Thoracic aorta (tissue), 2 donors: Measurements from ENCODE around the gene PRKN. TPM values are rescaled to one million over a fixed set of nuclear protein-coding genes. Genes with fewer than 3 reads are reported as not detected.

Source experiments
- ATAC-seq: fragments of 150-250 bp; one replicate; pipeline ENCODE4 v1.8.0; 2017; ENCODE audit warnings: low read depth; ENCODE audit not compliant: insufficient number of reproducible peaks, low FRiP score
- DNase-seq: peaks from one replicate; pipeline ENCODE4 v3.0.0-alpha.2; 2020; ENCODE audit warnings: low spot score
- H3K27ac ChIP-seq, 2 donors: fragments of 200-600 bp; sonication (generic); 1 replicate in 1 of 2; 2 replicates in 1 of 2; pipeline ENCODE4 v1.5.1; 2016; ENCODE audit warnings: mild to moderate bottlenecking in 2 of 2, moderate library complexity in 2 of 2
- H3K27me3 ChIP-seq: fragments of 200-600 bp; sonication (generic); replicated peaks from 2 replicates; pipeline ENCODE4 v1.6.0; 2016; ENCODE audit warnings: mild to moderate bottlenecking; ENCODE audit not compliant: insufficient read depth
- H3K36me3 ChIP-seq: fragments of 200-600 bp; sonication (generic); one replicate; pipeline ENCODE4 v1.5.1; 2016
- H3K4me1 ChIP-seq, 2 donors: fragments of 200-600 bp; sonication (generic); 1 replicate in 1 of 2; 2 replicates in 1 of 2; pipeline versions ENCODE4 v1.5.1 to v1.6.0; 2016; ENCODE audit warnings: low read depth in 2 of 2, mild to moderate bottlenecking in 1 of 2; ENCODE audit not compliant: control insufficient read depth in 1 of 2
- H3K4me3 ChIP-seq: fragments of 200-600 bp; sonication (generic); 2 replicates; pipeline ENCODE4 v1.5.1; 2016; ENCODE audit warnings: mild to moderate bottlenecking
- H3K9me3 ChIP-seq: fragments of 200-600 bp; sonication (generic); 2 replicates; pipeline ENCODE4 v1.5.1; 2016
- total RNA-seq, 2 donors: library from RNA; depleted of rRNA; stranded (reverse); fragments of >200 nt; gene quantifications; one replicate each; pipeline versions ENCODE4 v1.1.0 to v1.2.3, GENCODE V29; 2016
- TF ChIP-seq, protein P1 (sequence below): fragments of 200-600 bp; sonication (generic); IDR thresholded peaks from one replicate; pipeline ENCODE4 v1.5.1; 2019; ENCODE audit warnings: antibody characterized with exemption

The PRKN gene
- total RNA-seq, 2 donors from 2014 or later: 10.4 to 23.8 TPM

DNA sequence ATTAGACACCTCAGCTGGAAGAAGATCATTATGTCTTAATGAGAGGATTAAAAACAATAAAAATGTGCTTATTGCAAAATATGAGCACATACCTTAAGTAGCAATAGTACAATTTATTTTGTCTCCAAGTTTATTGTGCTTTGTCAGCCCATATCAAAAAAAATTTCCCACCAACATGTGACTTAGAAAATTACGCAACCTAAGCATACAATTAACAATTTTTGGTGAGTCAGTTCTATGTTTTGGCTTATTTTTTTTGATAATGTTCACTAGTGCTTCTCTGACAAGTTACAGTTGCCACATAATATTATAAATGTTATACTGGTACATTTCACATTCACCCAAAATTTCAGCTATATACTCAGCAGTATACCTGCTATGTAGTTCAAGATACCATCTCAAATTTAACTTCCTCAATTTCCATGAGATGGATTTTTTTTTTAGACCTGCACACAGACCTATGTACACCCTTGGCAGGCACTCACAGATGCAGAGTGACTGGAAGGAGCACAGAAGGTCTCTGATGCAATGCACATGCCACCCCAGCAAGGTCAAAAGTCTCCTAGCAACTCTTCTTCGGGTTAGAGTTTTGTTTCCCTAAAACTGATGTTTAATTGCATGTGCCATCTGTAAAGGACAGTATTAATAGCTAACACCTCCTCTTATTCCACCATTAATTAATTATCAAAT is 112.4 kb downstream of the PRKN start:
- Histone ChIP-seq H3K27me3 (no peaks in the 10 kb centered on the region), H3K4me3 (no peak overlapping the region), H3K27ac (no peak overlapping the region), H3K9me3 (no peaks in the 10 kb centered on the region), H3K4me1 (no peaks in the 10 kb centered on the region), H3K36me3 (no peaks in the 10 kb centered on the region)
- ATAC-seq (no peak), DNase-seq (no peak)
- TF ChIP-seq, protein P1, sequence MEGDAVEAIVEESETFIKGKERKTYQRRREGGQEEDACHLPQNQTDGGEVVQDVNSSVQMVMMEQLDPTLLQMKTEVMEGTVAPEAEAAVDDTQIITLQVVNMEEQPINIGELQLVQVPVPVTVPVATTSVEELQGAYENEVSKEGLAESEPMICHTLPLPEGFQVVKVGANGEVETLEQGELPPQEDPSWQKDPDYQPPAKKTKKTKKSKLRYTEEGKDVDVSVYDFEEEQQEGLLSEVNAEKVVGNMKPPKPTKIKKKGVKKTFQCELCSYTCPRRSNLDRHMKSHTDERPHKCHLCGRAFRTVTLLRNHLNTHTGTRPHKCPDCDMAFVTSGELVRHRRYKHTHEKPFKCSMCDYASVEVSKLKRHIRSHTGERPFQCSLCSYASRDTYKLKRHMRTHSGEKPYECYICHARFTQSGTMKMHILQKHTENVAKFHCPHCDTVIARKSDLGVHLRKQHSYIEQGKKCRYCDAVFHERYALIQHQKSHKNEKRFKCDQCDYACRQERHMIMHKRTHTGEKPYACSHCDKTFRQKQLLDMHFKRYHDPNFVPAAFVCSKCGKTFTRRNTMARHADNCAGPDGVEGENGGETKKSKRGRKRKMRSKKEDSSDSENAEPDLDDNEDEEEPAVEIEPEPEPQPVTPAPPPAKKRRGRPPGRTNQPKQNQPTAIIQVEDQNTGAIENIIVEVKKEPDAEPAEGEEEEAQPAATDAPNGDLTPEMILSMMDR: no peak

DNA sequence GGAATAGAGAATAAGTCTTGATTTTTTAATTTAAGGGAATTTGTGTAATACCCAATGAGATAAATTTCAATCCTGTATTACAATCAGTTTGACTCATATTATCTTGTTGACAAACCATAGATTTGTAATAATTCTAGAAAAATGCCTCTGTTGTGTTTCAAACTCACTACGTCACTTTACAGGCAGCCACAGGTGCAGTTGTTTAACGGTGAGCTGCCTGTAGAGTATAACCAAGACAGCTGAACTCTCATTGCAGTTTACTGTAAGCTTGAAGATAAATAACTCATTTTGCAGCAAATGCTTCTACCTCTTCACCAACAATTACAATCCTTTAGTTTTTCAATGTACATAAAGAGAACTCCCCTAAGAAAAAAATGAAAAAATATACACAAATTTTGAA is 114.3 kb downstream of the PRKN start:
- H3K27me3 ChIP-seq: no peaks in the 10 kb centered on the region
- no peak overlapping the region for H3K27ac ChIP-seq
- TF ChIP-seq, protein P1: no peak
- H3K4me1 ChIP-seq: no peaks in the 10 kb centered on the region
- no peak for ATAC-seq
- DNase-seq: no peak
- H3K9me3 ChIP-seq: no peaks in the 10 kb centered on the region
- H3K36me3 ChIP-seq: no peaks in the 10 kb centered on the region
- H3K4me3 ChIP-seq: no peak overlapping the region

DNA sequence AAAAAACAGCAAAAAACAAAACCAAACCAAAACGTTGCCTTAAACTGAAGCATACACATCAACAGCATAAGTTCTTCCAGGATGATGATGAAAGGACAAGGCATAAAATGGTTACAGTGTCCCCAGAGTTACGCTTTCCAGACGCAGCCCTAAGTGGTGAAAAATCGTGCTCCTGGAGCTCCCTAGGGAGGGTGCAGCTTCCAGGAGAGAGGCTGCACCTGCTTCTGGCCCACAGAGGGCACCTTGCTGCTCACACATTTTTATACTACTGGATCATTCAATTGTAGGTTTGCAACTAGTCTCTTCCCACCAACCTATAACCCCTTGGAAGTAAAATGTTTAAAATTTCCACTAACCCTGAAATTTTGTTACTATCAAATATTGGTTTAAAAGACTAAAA is 115.0 kb downstream of the PRKN start:
- Histone ChIP-seq H3K27ac (no peak overlapping the region), H3K4me1 (no peaks in the 10 kb centered on the region), H3K27me3 (no peaks in the 10 kb centered on the region), H3K4me3 (no peak overlapping the region), H3K9me3 (no peaks in the 10 kb centered on the region), H3K36me3 (no peaks in the 10 kb centered on the region)
- ATAC-seq (no peak), DNase-seq (no peak)
- TF ChIP-seq, protein P1: no peak

DNA sequence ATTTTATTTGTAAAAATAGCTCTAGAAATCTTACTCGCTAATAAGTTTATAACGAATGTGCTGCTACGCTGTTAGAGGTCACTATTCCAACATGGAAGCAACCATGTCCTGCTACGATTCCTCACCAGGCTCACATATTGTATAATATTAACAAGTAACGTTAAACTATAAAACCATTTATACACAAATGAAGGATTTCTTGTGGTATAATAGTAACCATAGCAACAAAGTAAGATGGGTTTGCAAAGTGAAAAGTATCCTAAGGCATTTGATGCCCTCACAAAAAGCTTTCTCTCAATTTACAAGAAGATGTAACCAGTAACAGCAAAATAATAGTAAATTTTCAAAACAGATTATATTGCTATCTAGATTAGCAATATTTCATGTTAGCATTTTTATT is 117.2 kb downstream of the PRKN start:
- Histone ChIP-seq H3K9me3 (no peaks in the 10 kb centered on the region), H3K4me1 (no peaks in the 10 kb centered on the region), H3K27ac (no peak overlapping the region), H3K27me3 (no peaks in the 10 kb centered on the region), H3K4me3 (no peak overlapping the region), H3K36me3 (no peaks in the 10 kb centered on the region)
- TF ChIP-seq, protein P1: no peak
- DNase-seq (no peak), ATAC-seq (no peak)

DNA sequence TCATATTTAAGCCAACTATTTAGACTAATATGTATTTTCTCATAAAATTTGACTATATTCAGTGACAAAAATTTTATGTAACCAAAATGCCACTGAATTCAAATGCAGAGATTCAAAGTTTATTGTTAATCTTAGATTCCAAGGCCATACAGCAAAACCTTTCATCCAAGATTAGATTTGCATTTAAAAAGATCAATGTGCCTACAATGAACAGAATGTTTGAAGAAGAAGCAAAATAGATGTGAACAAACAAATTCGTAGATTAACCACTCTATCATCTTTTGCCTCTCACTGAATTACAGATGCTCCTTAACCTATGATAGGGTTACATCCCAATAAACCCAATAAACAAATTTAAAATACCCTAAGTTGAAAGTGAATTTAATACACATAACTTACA is 121.7 kb downstream of the PRKN start:
- TF ChIP-seq, protein P1: no peak
- Histone ChIP-seq H3K36me3 (no peaks in the 10 kb centered on the region), H3K9me3 (no peaks in the 10 kb centered on the region), H3K4me1 (no peaks in the 10 kb centered on the region), H3K27ac (no peak overlapping the region), H3K4me3 (no peak overlapping the region), H3K27me3 (no peaks in the 10 kb centered on the region)
- DNase-seq (no peak), ATAC-seq (no peak)
